ENCODE data around the gene NRCAM. TPM values are rescaled to one million over a fixed set of nuclear protein-coding genes. Genes with fewer than 3 reads are reported as not detected.

Gene NRCAM
- total RNA-seq, 4 donors from 2014 or later: 0.85 to 4.1 (median 2.6) TPM

DNA sequence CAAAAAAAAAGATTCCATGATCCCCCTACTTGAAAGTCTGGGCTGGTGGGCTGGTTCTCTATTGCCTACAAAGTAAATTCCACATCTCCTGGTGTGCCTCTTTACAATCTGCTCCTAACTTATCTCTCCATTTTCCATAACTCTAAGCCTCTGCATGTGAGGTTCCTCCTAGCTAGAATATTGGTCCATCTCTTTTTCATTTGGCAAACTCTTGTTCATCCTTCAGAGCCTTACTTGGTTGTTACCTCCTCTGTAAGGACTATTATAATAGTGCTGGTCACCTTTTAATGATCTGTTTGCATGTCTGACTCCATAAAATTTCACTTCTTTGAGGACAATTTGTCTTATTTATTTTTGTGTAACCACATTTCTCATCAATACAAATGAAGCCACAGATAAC, 1.6 kb upstream of the NRCAM start:
- H3K27ac ChIP-seq: no peak overlapping the region
- no peak overlapping the region for H3K4me3 ChIP-seq
- no peaks in the 10 kb centered on the region for H3K9me3 ChIP-seq
- H3K36me3 ChIP-seq: no peaks in the 10 kb centered on the region
- H3K27me3 ChIP-seq: peaks cover 0 to 13% of the 10 kb centered on the region in 2 donors
- TF ChIP-seq POLR2A (IDR thresholded peaks at IDR 0.05): no peak
- TF ChIP-seq, protein P1, sequence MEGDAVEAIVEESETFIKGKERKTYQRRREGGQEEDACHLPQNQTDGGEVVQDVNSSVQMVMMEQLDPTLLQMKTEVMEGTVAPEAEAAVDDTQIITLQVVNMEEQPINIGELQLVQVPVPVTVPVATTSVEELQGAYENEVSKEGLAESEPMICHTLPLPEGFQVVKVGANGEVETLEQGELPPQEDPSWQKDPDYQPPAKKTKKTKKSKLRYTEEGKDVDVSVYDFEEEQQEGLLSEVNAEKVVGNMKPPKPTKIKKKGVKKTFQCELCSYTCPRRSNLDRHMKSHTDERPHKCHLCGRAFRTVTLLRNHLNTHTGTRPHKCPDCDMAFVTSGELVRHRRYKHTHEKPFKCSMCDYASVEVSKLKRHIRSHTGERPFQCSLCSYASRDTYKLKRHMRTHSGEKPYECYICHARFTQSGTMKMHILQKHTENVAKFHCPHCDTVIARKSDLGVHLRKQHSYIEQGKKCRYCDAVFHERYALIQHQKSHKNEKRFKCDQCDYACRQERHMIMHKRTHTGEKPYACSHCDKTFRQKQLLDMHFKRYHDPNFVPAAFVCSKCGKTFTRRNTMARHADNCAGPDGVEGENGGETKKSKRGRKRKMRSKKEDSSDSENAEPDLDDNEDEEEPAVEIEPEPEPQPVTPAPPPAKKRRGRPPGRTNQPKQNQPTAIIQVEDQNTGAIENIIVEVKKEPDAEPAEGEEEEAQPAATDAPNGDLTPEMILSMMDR (IDR thresholded peaks at IDR 0.05): no peak
- DNase-seq: no peak
- H3K4me1 ChIP-seq: peaks cover 0 to 22% (median 6%) of the 10 kb centered on the region in 4 donors

DNA sequence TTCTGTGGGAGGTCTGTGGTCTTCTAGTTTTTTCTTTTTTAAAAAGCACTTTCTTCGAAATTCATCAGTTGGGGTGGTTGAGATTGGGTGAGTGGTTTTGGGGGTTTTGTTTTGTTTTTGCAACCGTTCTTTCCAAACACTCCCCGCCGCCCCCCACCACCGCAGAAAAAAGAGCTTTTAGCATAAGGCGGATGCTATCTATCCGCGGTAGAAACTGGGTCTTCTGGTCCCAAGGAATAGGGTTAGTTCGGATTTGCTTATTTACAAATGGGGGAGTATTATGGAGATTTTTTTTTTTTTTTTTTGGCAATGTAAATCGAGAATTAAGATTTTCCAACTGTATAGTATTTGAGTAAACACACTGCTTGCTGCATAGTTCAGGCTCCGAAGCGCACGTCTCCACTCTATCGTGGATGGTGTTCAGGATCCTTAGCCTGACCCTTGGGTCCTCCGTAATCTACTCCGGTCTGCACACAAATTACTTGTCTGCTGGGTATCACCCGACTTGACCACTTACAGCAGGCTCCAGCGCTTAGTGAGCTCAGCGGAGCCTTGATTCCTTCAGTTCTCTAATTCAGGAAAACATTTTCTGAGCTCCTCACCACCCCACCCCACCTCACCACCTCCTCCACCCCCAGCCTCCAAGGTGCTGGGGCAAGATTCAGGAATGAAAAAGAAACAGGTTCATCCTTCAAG, 757 bp upstream of the NRCAM start:
- H3K27ac ChIP-seq: no peak overlapping the region
- no peak for DNase-seq
- H3K36me3 ChIP-seq: no peaks in the 10 kb centered on the region
- H3K27me3 ChIP-seq: peaks cover 0 to 13% of the 10 kb centered on the region in 2 donors
- no peaks in the 10 kb centered on the region for H3K9me3 ChIP-seq
- H3K4me3 ChIP-seq: peak overlapping the region in 3 of 4 donors; percentile 49 to 54 (median 52)
- TF ChIP-seq POLR2A (IDR thresholded peaks at IDR 0.05): no peak
- TF ChIP-seq, protein P1 (IDR thresholded peaks at IDR 0.05): no peak
- peaks cover 0 to 22% (median 6%) of the 10 kb centered on the region in 4 donors for H3K4me1 ChIP-seq

DNA sequence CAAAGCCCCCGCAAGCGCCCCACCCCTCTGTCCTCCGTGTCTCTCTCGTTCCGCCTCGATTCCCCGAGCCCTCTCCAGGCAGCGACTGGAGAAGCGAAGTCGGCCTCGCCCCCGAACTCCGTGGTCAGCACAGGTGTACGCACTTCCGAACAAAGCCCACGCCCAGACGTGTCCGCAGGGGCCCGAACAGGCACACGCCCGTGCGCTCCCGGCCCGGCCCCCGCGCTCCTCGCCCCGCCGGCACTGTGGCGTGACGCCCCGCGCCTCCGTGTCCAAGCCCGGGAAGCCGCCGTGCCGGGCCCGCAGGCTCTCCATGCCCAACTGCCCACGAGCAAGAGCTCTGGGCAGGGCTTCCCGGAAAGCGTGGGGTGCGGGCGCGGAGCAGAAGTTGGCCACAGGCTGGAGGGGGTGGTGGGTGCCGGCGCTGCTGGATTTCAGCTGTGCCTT, 662 bp downstream of the NRCAM start:
- H3K4me3 ChIP-seq: peak overlapping the region; percentile 28 to 54 (median 50)
- no peaks in the 10 kb centered on the region for H3K36me3 ChIP-seq
- peaks cover 0 to 22% (median 6%) of the 10 kb centered on the region in 4 donors for H3K4me1 ChIP-seq
- H3K27ac ChIP-seq: no peak overlapping the region
- no peaks in the 10 kb centered on the region for H3K9me3 ChIP-seq
- peaks cover 0 to 13% of the 10 kb centered on the region in 2 donors for H3K27me3 ChIP-seq
- peak in 1 of 3 donors; percentile 49 for DNase-seq
- TF ChIP-seq, protein P1 (IDR thresholded peaks at IDR 0.05): no peak
- TF ChIP-seq POLR2A (IDR thresholded peaks at IDR 0.05): no peak

DNA sequence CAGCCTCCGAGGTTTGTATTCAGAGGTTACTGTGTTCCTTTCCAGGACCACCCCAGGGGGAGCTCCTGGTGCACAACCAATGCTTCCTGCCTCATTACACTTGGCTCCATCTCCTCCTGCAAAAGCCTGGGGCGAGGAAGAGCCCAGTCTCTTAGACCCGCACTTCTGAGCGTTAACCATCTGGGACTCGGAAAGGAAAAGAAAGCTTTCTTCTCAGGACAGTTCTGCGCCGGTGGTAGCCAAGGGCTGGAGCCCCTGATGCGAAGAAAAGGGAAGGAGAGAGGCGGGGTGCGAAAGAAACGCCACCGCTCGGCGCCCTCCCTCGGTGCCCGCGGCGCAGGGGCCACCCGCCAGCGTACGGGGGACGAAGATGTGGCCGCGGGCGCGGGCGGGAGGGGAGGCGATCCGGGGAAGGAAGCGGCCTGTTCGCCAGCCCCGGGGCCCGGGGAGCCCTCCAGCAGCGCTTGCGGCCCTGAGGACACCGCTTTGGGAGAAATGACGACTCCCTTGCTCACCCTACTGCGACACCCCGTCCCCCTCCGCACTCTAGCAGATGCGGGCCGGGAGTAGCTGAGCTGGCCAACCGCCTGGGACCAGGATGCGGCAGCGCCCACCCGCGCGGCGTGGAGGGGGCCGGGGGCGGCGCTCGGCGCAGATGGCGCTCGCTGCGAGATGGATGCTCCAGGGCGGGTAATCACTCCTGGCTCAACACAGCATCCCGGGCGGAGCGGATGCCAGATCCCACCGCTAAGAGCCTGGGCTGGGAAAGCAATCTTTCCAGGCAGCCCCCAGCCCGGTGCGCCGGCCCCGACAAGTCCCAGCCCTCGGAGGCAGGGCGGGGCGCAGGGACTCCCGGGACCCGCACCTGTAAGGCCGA, 1.3 kb downstream of the NRCAM start:
- Histone ChIP-seq H3K4me1 (peaks cover 0 to 22% (median 6%) of the 10 kb centered on the region in 4 donors), H3K27ac (no peak overlapping the region), H3K27me3 (peaks cover 0 to 13% of the 10 kb centered on the region in 2 donors), H3K9me3 (no peaks in the 10 kb centered on the region), H3K4me3 (peak overlapping the region; percentile 28 to 54 (median 50)), H3K36me3 (no peaks in the 10 kb centered on the region)
- TF ChIP-seq, protein P1 (IDR thresholded peaks at IDR 0.05): no peak
- no peak for DNase-seq

DNA sequence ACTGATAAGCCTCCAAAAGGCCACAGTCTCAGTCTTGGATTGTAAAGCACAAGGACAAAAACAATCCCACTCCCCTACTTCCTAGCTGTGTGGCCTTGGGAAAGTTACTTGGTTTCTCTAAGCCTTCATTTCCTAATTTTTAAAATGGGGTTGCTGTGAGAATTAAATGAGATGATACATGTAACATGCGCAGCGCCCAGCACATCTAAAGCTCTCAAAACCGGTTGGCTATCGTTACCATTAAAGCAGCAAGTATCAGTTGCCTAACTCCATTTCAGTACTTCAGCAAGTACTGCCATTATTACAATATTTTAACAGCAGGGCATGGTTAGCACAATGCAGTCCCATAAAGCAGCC, 1.9 kb downstream of the NRCAM start:
- Histone ChIP-seq H3K36me3 (no peaks in the 10 kb centered on the region), H3K4me3 (peak overlapping the region in 1 of 4 donors; percentile 52), H3K27ac (no peak overlapping the region), H3K9me3 (no peaks in the 10 kb centered on the region), H3K4me1 (peaks cover 0 to 22% (median 6%) of the 10 kb centered on the region in 4 donors), H3K27me3 (peaks cover 0 to 13% of the 10 kb centered on the region in 2 donors)
- TF ChIP-seq POLR2A (IDR thresholded peaks at IDR 0.05): no peak
- TF ChIP-seq, protein P1 (IDR thresholded peaks at IDR 0.05): no peak
- no peak for DNase-seq
